GM23338 (cell line): ENCODE data around the gene ZDHHC1.

Experiments used
- CREB1 ChIP-seq: fragments of 250-450 bp; sonication (Bioruptor Pico); IDR thresholded peaks from 2 replicates; pipeline ENCODE4 v1.5.0; 2020; ENCODE audit warnings: low read depth, mild to moderate bottlenecking, moderate library complexity
- CTCF ChIP-seq, 2 experiments: fragments of 200-600 bp in 1 of 2; sonication (generic) in 1 of 2; conservative IDR thresholded peaks; 2 replicates each; pipeline versions ENCODE4 v1.5.1 to v1.6.1; 2016 to 2017; ENCODE audit warnings: antibody characterized with exemption in 2 of 2, low read depth in 2 of 2, mild to moderate bottlenecking in 2 of 2, moderate library complexity in 1 of 2
- ETS1 ChIP-seq: IDR thresholded peaks from 2 replicates; pipeline ENCODE4 v1.6.1; 2016; ENCODE audit warnings: antibody characterized with exemption
- EZH2 ChIP-seq: fragments of 200-600 bp; sonication (generic); IDR thresholded peaks from one replicate; pipeline ENCODE4 v1.8.0; 2017; ENCODE audit warnings: antibody characterized with exemption, mild to moderate bottlenecking, low read depth; ENCODE audit not compliant: unreplicated experiment
- EZH2phosphoT487 ChIP-seq: fragments of 200-600 bp; sonication (generic); IDR thresholded peaks from one replicate; pipeline ENCODE4 v1.8.1; 2018; ENCODE audit warnings: antibody characterized with exemption; ENCODE audit not compliant: unreplicated experiment
- JUNB ChIP-seq: IDR thresholded peaks from one replicate; pipeline ENCODE4 v1.6.1; 2016; ENCODE audit warnings: antibody characterized with exemption; ENCODE audit not compliant: unreplicated experiment
- POLR2AphosphoS5 ChIP-seq: IDR thresholded peaks from 2 replicates; pipeline ENCODE4 v1.6.1; 2016; ENCODE audit warnings: antibody characterized with exemption, low read depth
- REST ChIP-seq: IDR thresholded peaks from one replicate; pipeline ENCODE4 v1.6.1; 2018; ENCODE audit warnings: antibody characterized with exemption; ENCODE audit not compliant: unreplicated experiment
- STAT1 ChIP-seq: IDR thresholded peaks from one replicate; pipeline ENCODE4 v1.6.1; 2016; ENCODE audit warnings: antibody characterized with exemption; ENCODE audit not compliant: unreplicated experiment
- ZNF114 ChIP-seq: fragments of 250-450 bp; sonication (Bioruptor Pico); IDR thresholded peaks from 2 replicates; pipeline ENCODE4 v1.5.0; 2020; ENCODE audit warnings: mild to moderate bottlenecking, moderate library complexity

GRCh38 chr16:67405336-67405735 lies 10.9 kb downstream of the ZDHHC1 start:
- TF ChIP-seq CTCF (conservative IDR thresholded peaks at IDR 0.05; ENCODE audit: low read depth in 2 of 2) (no peak), CREB1 (CRISPR knock-in tag) (no peak), POLR2AphosphoS5 (no peak), EZH2phosphoT487 (no peak), EZH2 (no peak), JUNB (no peak), REST (no peak), ETS1 (no peak), ZNF114 (CRISPR knock-in tag) (no peak), STAT1 (no peak)
